Measurements from ENCODE around the gene SPTBN2.

The SPTBN2 gene

DNA sequence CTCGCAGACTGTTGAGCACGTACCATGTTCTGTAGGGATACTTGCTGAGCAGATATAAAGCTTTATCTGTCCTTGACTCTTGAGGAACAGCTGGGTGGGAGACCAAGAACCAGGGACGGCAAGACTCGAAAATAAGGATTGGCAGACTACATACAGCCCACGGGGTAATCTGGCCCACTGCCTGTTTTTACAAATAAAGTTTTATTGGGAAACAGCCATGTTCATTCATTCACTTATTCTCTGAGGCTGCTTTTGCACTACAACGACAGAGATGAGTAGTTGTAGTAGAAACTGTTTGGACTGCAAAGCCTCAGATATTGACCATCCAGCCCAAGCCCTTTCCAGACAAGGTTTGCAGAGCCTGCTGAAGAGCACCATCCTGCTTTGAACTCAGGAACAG, 31.0 kb downstream of the SPTBN2 start:
- Histone ChIP-seq H3K18ac (ENCODE audit: low read length) (no peak overlapping the region), H3K27ac (replicated peaks; ENCODE audit: low read length) (no peak overlapping the region), H2BK15ac (ENCODE audit: low read length) (no peak overlapping the region), H3K4me1 (ENCODE audit: control insufficient read depth in 2 of 2, insufficient read depth in 1 of 2, low read depth in 1 of 2, low read length in 2 of 2) (no peaks in the 10 kb centered on the region), H3K79me1 (ENCODE audit: low read depth, low read length) (peaks cover 2% of the 10 kb centered on the region), H3K23ac (ENCODE audit: low read depth, low read length, poor library complexity) (no peak overlapping the region), H3K4me2 (ENCODE audit: insufficient read depth, low read length, poor library complexity, severe bottlenecking) (no peak overlapping the region), H3K14ac (ENCODE audit: low read length) (no peak overlapping the region), H2AFZ (ENCODE audit: low read length) (no peak overlapping the region), H2BK5ac (ENCODE audit: low read length) (no peak overlapping the region), H3K9me3 (replicated peaks in 1 of 2; ENCODE audit: control insufficient read depth in 2 of 2, insufficient read depth in 1 of 2, low read depth in 1 of 2, low read length in 2 of 2) (peaks cover 0 to 6% of the 10 kb centered on the region in 2 donors), H3K4me3 (ENCODE audit: low read length in 2 of 2) (no peak overlapping the region), H4K91ac (ENCODE audit: low read depth, low read length, poor library complexity) (no peak overlapping the region), H3K27me3 (ENCODE audit: control insufficient read depth in 3 of 3, insufficient read depth in 3 of 3, low read depth in 1 of 3, low read length in 3 of 3) (no peaks in the 10 kb centered on the region), H2AK5ac (ENCODE audit: low read depth, low read length) (no peak overlapping the region), H2BK12ac (ENCODE audit: low read length) (no peak overlapping the region), H4K8ac (ENCODE audit: low read depth, low read length) (no peak overlapping the region), H3K9ac (ENCODE audit: low read depth, low read length, poor library complexity) (no peak overlapping the region), H2BK120ac (ENCODE audit: low read depth, low read length) (no peak overlapping the region), H3K4ac (ENCODE audit: low read length) (no peak overlapping the region), H3K36me3 (replicated peaks in 1 of 2; ENCODE audit: control insufficient read depth in 2 of 2, insufficient read depth in 2 of 2, low read length in 2 of 2) (peaks cover 62 to 83% of the 10 kb centered on the region in 2 donors)
- WGBS, 2 donors (ENCODE audit: extremely low coverage in 2 of 2, insufficient read length in 2 of 2, insufficient replicate concordance in 1 of 2) = no CpG with 5 or more reads among the region's 6 CpGs
- no peak for DNase-seq (ENCODE audit: low spot score)

DNA sequence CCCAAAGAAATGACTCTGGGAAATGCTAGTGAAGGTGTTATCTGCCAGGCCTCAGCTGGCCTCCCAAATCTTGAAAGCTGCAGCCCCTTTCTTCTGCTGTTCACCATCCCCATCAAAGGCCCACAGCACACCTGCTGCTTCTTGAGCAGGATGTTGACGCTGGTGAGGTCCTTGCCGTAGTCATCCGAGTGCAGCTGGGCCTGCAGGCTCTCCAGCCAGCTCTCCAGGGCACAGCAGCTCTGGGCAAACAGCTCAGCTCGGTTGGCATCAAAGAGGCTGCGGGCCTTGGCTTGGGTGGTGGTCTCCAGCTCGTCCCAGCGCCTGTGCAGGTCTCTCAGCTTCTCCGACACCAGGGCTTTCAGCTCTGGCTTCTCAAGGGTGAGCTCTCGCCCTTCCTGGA, 32.9 kb downstream of the SPTBN2 start:
- Histone ChIP-seq H3K79me1 (ENCODE audit: low read depth, low read length) (peaks cover 3% of the 10 kb centered on the region), H4K91ac (ENCODE audit: low read depth, low read length, poor library complexity) (no peak overlapping the region), H3K4ac (ENCODE audit: low read length) (no peak overlapping the region), H3K23ac (ENCODE audit: low read depth, low read length, poor library complexity) (no peak overlapping the region), H3K36me3 (replicated peaks in 1 of 2; ENCODE audit: control insufficient read depth in 2 of 2, insufficient read depth in 2 of 2, low read length in 2 of 2) (peaks cover 69 to 90% of the 10 kb centered on the region in 2 donors), H3K4me1 (ENCODE audit: control insufficient read depth in 2 of 2, insufficient read depth in 1 of 2, low read depth in 1 of 2, low read length in 2 of 2) (no peaks in the 10 kb centered on the region), H3K27ac (replicated peaks; ENCODE audit: low read length) (no peak overlapping the region), H3K9ac (ENCODE audit: low read depth, low read length, poor library complexity) (no peak overlapping the region), H4K8ac (ENCODE audit: low read depth, low read length) (no peak overlapping the region), H2AK5ac (ENCODE audit: low read depth, low read length) (no peak overlapping the region), H3K27me3 (ENCODE audit: control insufficient read depth in 3 of 3, insufficient read depth in 3 of 3, low read depth in 1 of 3, low read length in 3 of 3) (no peaks in the 10 kb centered on the region), H3K14ac (ENCODE audit: low read length) (no peak overlapping the region), H2BK5ac (ENCODE audit: low read length) (no peak overlapping the region), H3K4me3 (ENCODE audit: low read length in 2 of 2) (no peak overlapping the region), H2BK12ac (ENCODE audit: low read length) (peak overlapping the region; percentile 35), H3K18ac (ENCODE audit: low read length) (no peak overlapping the region), H2BK15ac (ENCODE audit: low read length) (no peak overlapping the region), H2AFZ (ENCODE audit: low read length) (no peak overlapping the region), H2BK120ac (ENCODE audit: low read depth, low read length) (no peak overlapping the region), H3K9me3 (replicated peaks in 1 of 2; ENCODE audit: control insufficient read depth in 2 of 2, insufficient read depth in 1 of 2, low read depth in 1 of 2, low read length in 2 of 2) (peaks cover 0 to 6% of the 10 kb centered on the region in 2 donors), H3K4me2 (ENCODE audit: insufficient read depth, low read length, poor library complexity, severe bottlenecking) (no peak overlapping the region)
- WGBS, 2 donors (ENCODE audit: extremely low coverage in 2 of 2, insufficient read length in 2 of 2, insufficient replicate concordance in 1 of 2) = no CpG with 5 or more reads among the region's 9 CpGs
- no peak for DNase-seq (ENCODE audit: low spot score)

DNA sequence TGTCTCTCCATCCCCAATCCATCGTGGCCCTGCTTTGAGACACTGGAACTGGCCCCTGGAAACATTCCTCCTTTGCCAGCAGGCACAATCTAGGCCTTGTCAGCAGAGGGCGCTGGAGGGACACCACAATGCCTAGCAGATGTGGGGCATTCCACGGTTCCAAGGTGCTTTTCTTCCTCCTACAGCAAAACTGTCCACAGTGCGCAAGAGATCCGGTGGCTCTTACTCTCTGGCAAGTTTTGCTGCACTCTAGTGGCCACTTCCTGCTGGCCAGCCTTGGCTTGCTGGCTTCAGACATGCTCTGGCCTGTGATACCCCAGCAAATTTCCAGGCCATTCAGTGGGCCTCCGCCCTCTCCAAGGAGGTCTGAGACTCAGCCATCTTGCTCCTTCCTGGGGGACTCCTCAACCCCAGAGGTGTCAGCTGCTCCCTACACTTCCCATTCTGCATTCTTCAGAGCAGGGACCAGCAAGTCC, 34.2 kb downstream of the SPTBN2 start:
- no peaks in the 10 kb centered on the region for H3K4me1 ChIP-seq (ENCODE audit: control insufficient read depth in 2 of 2, insufficient read depth in 1 of 2, low read depth in 1 of 2, low read length in 2 of 2)
- H3K4me2 ChIP-seq (ENCODE audit: insufficient read depth, low read length, poor library complexity, severe bottlenecking) = no peak overlapping the region
- peaks cover 0 to 6% of the 10 kb centered on the region in 2 donors for H3K9me3 ChIP-seq (replicated peaks in 1 of 2; ENCODE audit: control insufficient read depth in 2 of 2, insufficient read depth in 1 of 2, low read depth in 1 of 2, low read length in 2 of 2)
- no peak overlapping the region for H3K14ac ChIP-seq (ENCODE audit: low read length)
- H4K91ac ChIP-seq (ENCODE audit: low read depth, low read length, poor library complexity) = no peak overlapping the region
- no peak overlapping the region for H2AK5ac ChIP-seq (ENCODE audit: low read depth, low read length)
- peak; percentile 92 for DNase-seq (ENCODE audit: low spot score)
- no peak overlapping the region for H2BK15ac ChIP-seq (ENCODE audit: low read length)
- H2BK5ac ChIP-seq (ENCODE audit: low read length) = no peak overlapping the region
- no peak overlapping the region for H3K4ac ChIP-seq (ENCODE audit: low read length)
- H4K8ac ChIP-seq (ENCODE audit: low read depth, low read length) = no peak overlapping the region
- H3K4me3 ChIP-seq (ENCODE audit: low read length in 2 of 2) = no peak overlapping the region
- peaks cover 64 to 86% of the 10 kb centered on the region in 2 donors for H3K36me3 ChIP-seq (replicated peaks in 1 of 2; ENCODE audit: control insufficient read depth in 2 of 2, insufficient read depth in 2 of 2, low read length in 2 of 2)
- WGBS, 2 donors (ENCODE audit: extremely low coverage in 2 of 2, insufficient read length in 2 of 2, insufficient replicate concordance in 1 of 2) = no CpG with 5 or more reads among the region's 6 CpGs
- H3K27me3 ChIP-seq (ENCODE audit: control insufficient read depth in 3 of 3, insufficient read depth in 3 of 3, low read depth in 1 of 3, low read length in 3 of 3) = no peaks in the 10 kb centered on the region
- H3K27ac ChIP-seq (replicated peaks; ENCODE audit: low read length) = peak overlapping the region; percentile 59
- H3K79me1 ChIP-seq (ENCODE audit: low read depth, low read length) = peaks cover 4% of the 10 kb centered on the region
- H3K18ac ChIP-seq (ENCODE audit: low read length) = no peak overlapping the region
- H3K23ac ChIP-seq (ENCODE audit: low read depth, low read length, poor library complexity) = no peak overlapping the region
- H2BK12ac ChIP-seq (ENCODE audit: low read length) = no peak overlapping the region
- no peak overlapping the region for H2BK120ac ChIP-seq (ENCODE audit: low read depth, low read length)
- H3K9ac ChIP-seq (ENCODE audit: low read depth, low read length, poor library complexity) = no peak overlapping the region
- peak overlapping the region; percentile 58 for H2AFZ ChIP-seq (ENCODE audit: low read length)

DNA sequence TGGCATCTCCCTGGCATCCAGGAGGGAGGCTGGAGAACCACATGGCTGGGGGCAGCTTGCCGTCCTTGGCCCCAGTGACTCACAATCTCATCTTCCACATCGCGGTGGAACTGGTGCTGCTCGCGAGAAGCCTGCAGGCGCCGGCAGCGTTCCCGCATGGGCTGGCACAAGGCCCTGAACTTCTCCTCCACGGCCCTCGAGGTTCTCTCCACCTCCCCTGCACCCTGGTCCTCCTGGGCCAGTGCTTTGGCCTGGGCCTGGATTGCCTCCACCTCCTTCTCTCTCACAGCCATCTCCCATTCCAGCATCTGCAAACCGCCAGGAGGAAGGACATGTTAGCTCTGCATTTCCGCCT, 35.0 kb downstream of the SPTBN2 start:
- Histone ChIP-seq H3K4me1 (ENCODE audit: control insufficient read depth in 2 of 2, insufficient read depth in 1 of 2, low read depth in 1 of 2, low read length in 2 of 2) (no peaks in the 10 kb centered on the region), H2BK12ac (ENCODE audit: low read length) (no peak overlapping the region), H3K4ac (ENCODE audit: low read length) (no peak overlapping the region), H3K27me3 (ENCODE audit: control insufficient read depth in 3 of 3, insufficient read depth in 3 of 3, low read depth in 1 of 3, low read length in 3 of 3) (no peaks in the 10 kb centered on the region), H3K79me1 (ENCODE audit: low read depth, low read length) (peaks cover 5% of the 10 kb centered on the region), H3K23ac (ENCODE audit: low read depth, low read length, poor library complexity) (no peak overlapping the region), H2BK15ac (ENCODE audit: low read length) (no peak overlapping the region), H3K36me3 (replicated peaks in 1 of 2; ENCODE audit: control insufficient read depth in 2 of 2, insufficient read depth in 2 of 2, low read length in 2 of 2) (peaks cover 61 to 84% of the 10 kb centered on the region in 2 donors), H2AK5ac (ENCODE audit: low read depth, low read length) (no peak overlapping the region), H3K14ac (ENCODE audit: low read length) (no peak overlapping the region), H4K91ac (ENCODE audit: low read depth, low read length, poor library complexity) (no peak overlapping the region), H3K4me2 (ENCODE audit: insufficient read depth, low read length, poor library complexity, severe bottlenecking) (no peak overlapping the region), H4K8ac (ENCODE audit: low read depth, low read length) (no peak overlapping the region), H2AFZ (ENCODE audit: low read length) (no peak overlapping the region), H3K18ac (ENCODE audit: low read length) (no peak overlapping the region), H3K4me3 (ENCODE audit: low read length in 2 of 2) (no peak overlapping the region), H2BK5ac (ENCODE audit: low read length) (no peak overlapping the region), H2BK120ac (ENCODE audit: low read depth, low read length) (no peak overlapping the region), H3K9ac (ENCODE audit: low read depth, low read length, poor library complexity) (no peak overlapping the region), H3K27ac (replicated peaks; ENCODE audit: low read length) (no peak overlapping the region), H3K9me3 (replicated peaks in 1 of 2; ENCODE audit: control insufficient read depth in 2 of 2, insufficient read depth in 1 of 2, low read depth in 1 of 2, low read length in 2 of 2) (peaks cover 0 to 4% of the 10 kb centered on the region in 2 donors)
- no peak for DNase-seq (ENCODE audit: low spot score)
- no CpG with 5 or more reads among the region's 13 CpGs for WGBS, 2 donors (ENCODE audit: extremely low coverage in 2 of 2, insufficient read length in 2 of 2, insufficient replicate concordance in 1 of 2)

All from neuronal stem cell (in vitro differentiated cells).